Adrenal gland (tissue), 5 donors: ENCODE measurements around the gene SLC39A2.

Source experiments
- CTCF ChIP-seq, 6 experiments: fragments of 450-650 bp in 4 of 6; fragments of 200-600 bp in 2 of 6; sonication (generic) in 1 of 6; IDR thresholded peaks; 1 replicate in 5 of 6; 2 replicates in 1 of 6; pipeline versions ENCODE4 v1.5.1 to v1.8.0; 2016 to 2021; ENCODE audit warnings: antibody characterized with exemption in 6 of 6, mild to moderate bottlenecking in 2 of 6, moderate library complexity in 1 of 6
- POLR2A ChIP-seq, 2 donors: fragments of 450-650 bp; IDR thresholded peaks; one replicate each; pipeline ENCODE4 v1.6.1; 2017; ENCODE audit warnings: antibody characterized with exemption in 2 of 2, mild to moderate bottlenecking in 2 of 2, moderate library complexity in 1 of 2
- donor health status: DM: no; HTN: no; CAD: no.

- TF ChIP-seq POLR2A (IDR thresholded peaks at IDR 0.05) (no peak), CTCF (IDR thresholded peaks at IDR 0.05) (no peak)
Measured at GRCh38 chr14:21022686-21023085, 23.6 kb downstream of the SLC39A2 start.
